PC-9 (cell line): ENCODE data around the gene SPAG17. TPM values are rescaled to one million over a fixed set of nuclear protein-coding genes. Genes with fewer than 3 reads are reported as not detected.

Source experiments
- BruUV-seq: library from RNA; stranded (reverse); fragments of 400-500 nt; replicated peaks from 2 replicates; lab custom pipeline; 2021; lab: Mats Ljungman, UMichigan
- CTCF ChIA-PET: fragments of 300-600 bp; sonication (Branson Sonifier 250); formaldehyde crosslinking; loops from one replicate; lab custom pipeline; 2022; ENCODE audit warnings: antibody characterized with exemption; lab: Charles Lee
- POLR2A ChIA-PET: fragments of 300-600 bp; sonication (Branson Sonifier 250); formaldehyde crosslinking; loops from one replicate; lab custom pipeline; 2022; ENCODE audit warnings: antibody characterized with exemption; ENCODE audit not compliant: unreplicated experiment; lab: Charles Lee
- DNase-seq, 2 experiments: peaks; one replicate each; pipeline versions ENCODE4 v3.0.0 to v3.0.0-alpha.2; 2015 to 2022; ENCODE audit warnings: mixed read lengths in 1 of 2
- H2AFZ ChIP-seq: fragments of 200-600 bp; sonication (generic); 2 replicates; pipeline ENCODE4 v1.8.1; 2017; ENCODE audit warnings: antibody characterized with exemption
- H3F3A ChIP-seq: fragments of 200-600 bp; sonication (generic); 2 replicates; pipeline ENCODE4 v1.8.1; 2017; ENCODE audit warnings: antibody characterized with exemption, mild to moderate bottlenecking, low read depth; ENCODE audit not compliant: insufficient read depth
- H3K27ac ChIP-seq: fragments of 200-600 bp; sonication (generic); 2 replicates; pipeline ENCODE4 v1.6.1; 2016; ENCODE audit warnings: mixed run types
- H3K27me3 ChIP-seq: fragments of 200-600 bp; sonication (generic); 2 replicates; pipeline ENCODE4 v1.6.1; 2016; ENCODE audit warnings: low read depth, mixed run types; ENCODE audit not compliant: insufficient read depth
- H3K36me3 ChIP-seq: fragments of 200-600 bp; sonication (generic); 2 replicates; pipeline ENCODE4 v1.6.1; 2016; ENCODE audit warnings: low read depth, mixed run types
- H3K4me1 ChIP-seq: fragments of 200-600 bp; sonication (generic); replicated peaks from 2 replicates; pipeline ENCODE4 v1.6.1; 2016; ENCODE audit warnings: mixed run types; ENCODE audit not compliant: insufficient read depth
- H3K4me2 ChIP-seq: fragments of 200-600 bp; sonication (generic); 2 replicates; pipeline ENCODE4 v1.6.1; 2017; ENCODE audit warnings: mixed run types
- H3K4me3 ChIP-seq: fragments of 200-600 bp; sonication (generic); 2 replicates; pipeline ENCODE4 v1.6.1; 2016; ENCODE audit warnings: mixed run types
- H3K79me2 ChIP-seq: fragments of 200-600 bp; sonication (generic); 2 replicates; pipeline ENCODE4 v1.6.1; 2017; ENCODE audit warnings: low read depth, mixed run types
- H3K9me2 ChIP-seq: fragments of 200-600 bp; sonication (generic); 2 replicates; pipeline ENCODE4 v1.8.1; 2017; ENCODE audit warnings: mild to moderate bottlenecking; ENCODE audit not compliant: insufficient read depth
- H3K9me3 ChIP-seq: fragments of 200-600 bp; sonication (generic); 2 replicates; pipeline ENCODE4 v1.8.1; 2016; ENCODE audit warnings: low read depth; ENCODE audit not compliant: insufficient read depth
- H4K20me1 ChIP-seq: fragments of 200-600 bp; sonication (generic); 2 replicates; pipeline ENCODE4 v1.8.1; 2017; ENCODE audit not compliant: insufficient read depth
- EZH2 ChIP-seq: fragments of 200-600 bp; sonication (generic); IDR thresholded peaks from 2 replicates; pipeline ENCODE4 v1.8.0; 2017; ENCODE audit warnings: antibody characterized with exemption, low read depth
- intact Hi-C: fragments of 100-400 bp; cut with micrococcal nuclease; formaldehyde crosslinking; loops from one replicate; pipeline ENCODE4 v1.10.0; 2022; ENCODE audit not compliant: unreplicated experiment
- total RNA-seq: library from RNA; stranded (reverse); gene quantifications from 2 replicates; pipeline ENCODE4 v1.2.3, GENCODE V29; 2021
- TF ChIP-seq, protein P1 (sequence below): fragments of 200-600 bp; sonication (generic); conservative IDR thresholded peaks from 2 replicates; pipeline ENCODE4 v1.6.1; 2017; ENCODE audit warnings: mixed run types, antibody characterized with exemption, mild to moderate bottlenecking, moderate library complexity

SPAG17 gene
- total RNA-seq, 1 experiment from 2014 or later: not detected

DNA sequence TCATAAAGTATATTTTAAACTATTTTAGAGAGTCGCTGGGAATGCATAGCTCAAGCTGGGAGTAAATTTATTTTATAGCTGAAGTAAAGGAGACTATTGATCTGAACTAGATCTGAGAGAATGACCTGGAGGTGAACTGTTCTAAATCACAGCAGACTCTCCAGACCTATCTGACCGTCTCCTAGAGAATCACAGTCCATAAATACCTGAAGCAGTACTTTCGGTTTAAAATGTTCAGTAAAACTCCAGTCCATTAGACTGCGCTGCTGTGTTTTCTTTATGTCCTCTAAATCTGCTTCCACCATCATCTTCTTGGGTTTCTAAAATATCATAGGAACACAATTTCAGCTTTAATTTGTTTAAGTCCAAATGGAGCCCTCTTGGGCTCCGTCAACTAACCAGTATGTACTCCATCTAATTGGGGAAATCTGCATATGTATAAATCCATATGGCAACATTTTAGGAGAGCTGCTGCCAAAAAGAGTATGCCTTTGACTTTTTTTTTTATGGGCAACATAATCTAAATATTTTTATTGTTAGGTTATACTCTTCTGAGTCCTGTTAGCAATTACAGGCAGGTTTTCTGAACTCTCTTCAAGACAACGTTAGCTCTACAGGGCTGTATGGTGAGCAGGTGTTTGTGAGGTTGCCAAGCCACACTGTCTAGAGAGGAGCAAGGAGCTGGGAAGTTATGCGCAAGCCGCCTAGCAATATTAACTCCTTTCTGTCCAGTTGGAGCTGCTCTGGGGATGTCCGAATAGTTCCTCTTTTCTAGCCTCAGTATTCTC, 111.2 kb downstream of the SPAG17 start:
- no peaks in the 10 kb centered on the region for H4K20me1 ChIP-seq
- intact Hi-C loops: loop anchor here (10.0 kb wide), 1 partner anchor 1201 kb away; no protein-coding TSS in a partner anchor
- no peaks in the 10 kb centered on the region for H3K79me2 ChIP-seq
- no peaks in the 10 kb centered on the region for H3K9me2 ChIP-seq
- POLR2A ChIA-PET: no interaction called here
- no peak for DNase-seq
- no peak overlapping the region for H3K4me3 ChIP-seq
- CTCF ChIA-PET: no interaction called here
- no peaks in the 10 kb centered on the region for H3F3A ChIP-seq
- H3K9me3 ChIP-seq: no peaks in the 10 kb centered on the region
- H3K27me3 ChIP-seq: no peaks in the 10 kb centered on the region
- peak overlapping the region; percentile 15; the same call in 1 of the 2 replicates for H3K4me2 ChIP-seq
- no TSS peak for BruUV-seq
- TF ChIP-seq EZH2: no peak
- TF ChIP-seq, protein P1, sequence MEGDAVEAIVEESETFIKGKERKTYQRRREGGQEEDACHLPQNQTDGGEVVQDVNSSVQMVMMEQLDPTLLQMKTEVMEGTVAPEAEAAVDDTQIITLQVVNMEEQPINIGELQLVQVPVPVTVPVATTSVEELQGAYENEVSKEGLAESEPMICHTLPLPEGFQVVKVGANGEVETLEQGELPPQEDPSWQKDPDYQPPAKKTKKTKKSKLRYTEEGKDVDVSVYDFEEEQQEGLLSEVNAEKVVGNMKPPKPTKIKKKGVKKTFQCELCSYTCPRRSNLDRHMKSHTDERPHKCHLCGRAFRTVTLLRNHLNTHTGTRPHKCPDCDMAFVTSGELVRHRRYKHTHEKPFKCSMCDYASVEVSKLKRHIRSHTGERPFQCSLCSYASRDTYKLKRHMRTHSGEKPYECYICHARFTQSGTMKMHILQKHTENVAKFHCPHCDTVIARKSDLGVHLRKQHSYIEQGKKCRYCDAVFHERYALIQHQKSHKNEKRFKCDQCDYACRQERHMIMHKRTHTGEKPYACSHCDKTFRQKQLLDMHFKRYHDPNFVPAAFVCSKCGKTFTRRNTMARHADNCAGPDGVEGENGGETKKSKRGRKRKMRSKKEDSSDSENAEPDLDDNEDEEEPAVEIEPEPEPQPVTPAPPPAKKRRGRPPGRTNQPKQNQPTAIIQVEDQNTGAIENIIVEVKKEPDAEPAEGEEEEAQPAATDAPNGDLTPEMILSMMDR: no peak
- H3K27ac ChIP-seq: no peak overlapping the region
- H2AFZ ChIP-seq: no peak overlapping the region
- H3K4me1 ChIP-seq: no peaks in the 10 kb centered on the region
- H3K36me3 ChIP-seq: no peaks in the 10 kb centered on the region

DNA sequence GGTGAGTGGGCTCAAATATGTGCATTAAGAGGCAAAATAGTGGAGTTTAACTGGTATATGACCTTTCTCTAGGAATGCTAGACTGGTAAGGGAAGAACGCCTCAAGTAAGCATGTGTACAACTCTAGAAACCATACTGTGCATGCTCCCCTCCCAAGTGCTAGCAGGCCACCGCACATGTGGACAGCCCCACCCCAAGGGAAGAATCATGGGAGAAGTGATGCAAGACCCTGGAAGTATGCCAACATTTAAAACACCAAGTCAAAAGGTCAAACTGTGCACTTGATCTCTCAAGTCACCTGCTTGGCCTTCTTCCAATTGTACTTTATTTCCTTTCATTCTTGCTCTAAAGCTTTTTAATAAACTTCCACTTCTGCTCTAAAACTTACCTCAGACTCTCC, 135.0 kb downstream of the SPAG17 start:
- intact Hi-C loops: no loop called here
- H3K4me1 ChIP-seq: no peaks in the 10 kb centered on the region
- H3K36me3 ChIP-seq: no peaks in the 10 kb centered on the region
- H3K4me2 ChIP-seq: no peak overlapping the region
- no peak for DNase-seq
- no peak overlapping the region for H3K27ac ChIP-seq
- H3K27me3 ChIP-seq: no peaks in the 10 kb centered on the region
- H3K79me2 ChIP-seq: no peaks in the 10 kb centered on the region
- POLR2A ChIA-PET: no interaction called here
- no peaks in the 10 kb centered on the region for H4K20me1 ChIP-seq
- no TSS peak for BruUV-seq
- H3K9me2 ChIP-seq: peaks cover 3% of the 10 kb centered on the region; the same call in 1 of the 2 replicates
- CTCF ChIA-PET: no interaction called here
- no peaks in the 10 kb centered on the region for H3K9me3 ChIP-seq
- no peak for TF ChIP-seq EZH2
- TF ChIP-seq, protein P1: no peak
- H3F3A ChIP-seq: no peaks in the 10 kb centered on the region
- H2AFZ ChIP-seq: no peak overlapping the region
- no peak overlapping the region for H3K4me3 ChIP-seq

DNA sequence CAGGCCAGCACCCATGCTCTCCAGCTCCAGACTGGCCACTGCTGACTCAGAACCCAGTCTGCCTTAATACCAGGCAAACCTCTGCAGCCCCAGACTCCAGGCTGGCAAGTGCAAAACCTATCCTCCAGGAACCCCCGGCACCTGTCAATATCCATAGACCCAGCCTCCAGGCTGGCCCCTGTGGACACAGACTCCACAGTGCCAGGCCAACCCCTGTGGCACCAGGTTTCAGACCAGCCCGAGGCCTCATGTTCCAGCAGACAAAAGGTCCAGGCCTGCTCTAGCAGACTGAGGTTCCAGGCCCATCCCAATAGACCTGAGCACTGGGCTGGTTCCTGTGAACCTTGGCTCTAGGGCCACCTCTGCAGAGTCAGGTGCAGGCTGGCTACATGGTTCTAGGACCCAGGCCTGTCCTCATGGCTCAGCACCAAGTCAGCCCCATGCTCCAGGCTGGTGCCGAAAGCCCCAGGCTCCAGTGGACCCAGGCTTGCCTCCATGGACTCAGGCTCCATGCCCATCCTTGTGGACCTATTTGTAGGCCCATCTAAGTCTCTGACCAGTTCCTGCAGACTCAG, 137.3 kb downstream of the SPAG17 start:
- Histone ChIP-seq H3K27ac (no peak overlapping the region), H2AFZ (no peak overlapping the region), H3K4me2 (no peak overlapping the region), H4K20me1 (no peaks in the 10 kb centered on the region), H3K36me3 (no peaks in the 10 kb centered on the region), H3K79me2 (no peaks in the 10 kb centered on the region), H3K9me2 (peaks cover 3% of the 10 kb centered on the region; the same call in 1 of the 2 replicates), H3K27me3 (no peaks in the 10 kb centered on the region), H3K9me3 (no peaks in the 10 kb centered on the region), H3K4me1 (no peaks in the 10 kb centered on the region), H3F3A (no peaks in the 10 kb centered on the region), H3K4me3 (no peak overlapping the region)
- intact Hi-C loops: no loop called here
- no TSS peak for BruUV-seq
- ChIA-PET POLR2A (no interaction called here), CTCF (no interaction called here)
- no peak for DNase-seq
- TF ChIP-seq EZH2: no peak
- TF ChIP-seq, protein P1: no peak
